DMS153 treated with DMSO at 0.1 percent for 48 hours (cell line): ENCODE data around the gene PAFAH1B1.
"Not testable (repeated sequence)": the region's sequence is repeated elsewhere in the genome, so short reads cannot be mapped to it uniquely, and the experiment has no call there.

Source experiments
- DNase-seq: peaks from one replicate; lab custom pipeline; 2025; ENCODE audit not compliant: unreplicated experiment; lab: John Stamatoyannopoulos, UW

Gene PAFAH1B1

GRCh38 chr17:2634361-2634960 lies 41.0 kb downstream of the PAFAH1B1 start:
- no peak for DNase-seq

- no peak for DNase-seq
These were observed 41.8 kb downstream of the PAFAH1B1 start for GRCh38 chr17:2635241-2635640.

GRCh38 chr17:2635675-2636074 lies 42.2 kb downstream of the PAFAH1B1 start:
- no peak for DNase-seq

- no peak for DNase-seq
These were observed 42.9 kb downstream of the PAFAH1B1 start for GRCh38 chr17:2636169-2636930.

- DNase-seq, result no peak
These were observed 44.0 kb downstream of the PAFAH1B1 start for GRCh38 chr17:2637422-2637821.

GRCh38 chr17:2644971-2645370 lies 51.5 kb downstream of the PAFAH1B1 start:
- DNase-seq, result no peak

- DNase-seq, result no peak
These were observed 54.5 kb downstream of the PAFAH1B1 start for GRCh38 chr17:2647957-2648356.

- no peak for DNase-seq
These were observed 55.7 kb downstream of the PAFAH1B1 start for GRCh38 chr17:2649191-2649590.

GRCh38 chr17:2652911-2653310 lies 59.5 kb downstream of the PAFAH1B1 start:
- DNase-seq, result not testable (repeated sequence)

- no peak for DNase-seq
These were observed 62.1 kb downstream of the PAFAH1B1 start for GRCh38 chr17:2655546-2655945.

GRCh38 chr17:2656283-2656682 lies 62.8 kb downstream of the PAFAH1B1 start:
- DNase-seq, result no peak

- not testable (repeated sequence) for DNase-seq
These were observed 65.9 kb downstream of the PAFAH1B1 start for GRCh38 chr17:2659337-2659736.

GRCh38 chr17:2660410-2660809 lies 67.0 kb downstream of the PAFAH1B1 start:
- DNase-seq, result not testable (repeated sequence)

GRCh38 chr17:2672026-2672425 lies 78.6 kb downstream of the PAFAH1B1 start:
- no peak for DNase-seq

- not testable (repeated sequence) for DNase-seq
These were observed 85.8 kb downstream of the PAFAH1B1 start for GRCh38 chr17:2679247-2679646.

GRCh38 chr17:2680961-2681360 lies 87.5 kb downstream of the PAFAH1B1 start:
- DNase-seq, result no peak

GRCh38 chr17:2681650-2682049 lies 88.2 kb downstream of the PAFAH1B1 start:
- DNase-seq, result no peak

- DNase-seq, result no peak
These were observed 88.9 kb downstream of the PAFAH1B1 start for GRCh38 chr17:2682176-2682938.

- DNase-seq, result no peak
These were observed 90.5 kb downstream of the PAFAH1B1 start for GRCh38 chr17:2683912-2684311.

- no peak for DNase-seq
These were observed 91.1 kb downstream of the PAFAH1B1 start for GRCh38 chr17:2684549-2684948.

GRCh38 chr17:2685696-2686095 lies 92.2 kb downstream of the PAFAH1B1 start:
- no peak for DNase-seq

GRCh38 chr17:2687074-2687418 lies 93.6 kb downstream of the PAFAH1B1 start:
- DNase-seq, result no peak
